Esophagus muscularis mucosa (tissue), 3 donors: ENCODE results near the gene IQCM.

Source experiments
- POLR2AphosphoS5 ChIP-seq, 2 donors: sonication (generic); formaldehyde crosslinking; IDR thresholded peaks; one replicate each; pipeline ENCODE4 v1.6.1; 2017; ENCODE audit warnings: antibody characterized with exemption in 2 of 2
- TF ChIP-seq, protein P1 (sequence below), 3 experiments: fragments of 200-600 bp in 2 of 3; fragments of 450-650 bp in 1 of 3; sonication (generic) in 2 of 3; IDR thresholded peaks; one replicate each; pipeline ENCODE4 v1.5.1; 2017 to 2019; ENCODE audit warnings: antibody characterized with exemption in 3 of 3, mild to moderate bottlenecking in 2 of 3, moderate library complexity in 1 of 3

DNA sequence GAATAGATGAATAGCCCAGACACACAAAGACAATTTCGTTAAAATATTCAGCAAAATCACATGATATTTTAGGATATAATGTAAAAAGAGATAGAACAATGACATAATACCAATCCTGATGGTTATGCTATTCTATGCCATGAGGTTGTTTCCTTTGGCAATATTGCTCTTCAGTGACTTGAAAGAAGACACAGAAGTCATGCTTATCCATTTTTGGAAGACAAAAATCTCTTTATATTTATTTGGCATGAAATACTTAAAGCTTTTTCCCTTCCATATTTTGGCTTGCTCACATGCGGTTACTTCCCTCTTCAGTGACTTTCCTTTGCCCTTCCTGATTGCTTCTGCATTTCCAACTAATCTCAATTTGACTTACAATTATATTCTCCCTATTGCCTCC lies 314.8 kb downstream of the IQCM start:
- TF ChIP-seq, protein P1, sequence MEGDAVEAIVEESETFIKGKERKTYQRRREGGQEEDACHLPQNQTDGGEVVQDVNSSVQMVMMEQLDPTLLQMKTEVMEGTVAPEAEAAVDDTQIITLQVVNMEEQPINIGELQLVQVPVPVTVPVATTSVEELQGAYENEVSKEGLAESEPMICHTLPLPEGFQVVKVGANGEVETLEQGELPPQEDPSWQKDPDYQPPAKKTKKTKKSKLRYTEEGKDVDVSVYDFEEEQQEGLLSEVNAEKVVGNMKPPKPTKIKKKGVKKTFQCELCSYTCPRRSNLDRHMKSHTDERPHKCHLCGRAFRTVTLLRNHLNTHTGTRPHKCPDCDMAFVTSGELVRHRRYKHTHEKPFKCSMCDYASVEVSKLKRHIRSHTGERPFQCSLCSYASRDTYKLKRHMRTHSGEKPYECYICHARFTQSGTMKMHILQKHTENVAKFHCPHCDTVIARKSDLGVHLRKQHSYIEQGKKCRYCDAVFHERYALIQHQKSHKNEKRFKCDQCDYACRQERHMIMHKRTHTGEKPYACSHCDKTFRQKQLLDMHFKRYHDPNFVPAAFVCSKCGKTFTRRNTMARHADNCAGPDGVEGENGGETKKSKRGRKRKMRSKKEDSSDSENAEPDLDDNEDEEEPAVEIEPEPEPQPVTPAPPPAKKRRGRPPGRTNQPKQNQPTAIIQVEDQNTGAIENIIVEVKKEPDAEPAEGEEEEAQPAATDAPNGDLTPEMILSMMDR (IDR thresholded peaks at IDR 0.05), result no peak
- TF ChIP-seq POLR2AphosphoS5 (IDR thresholded peaks at IDR 0.05), result no peak
